ENCODE measurements around the gene LBP.

The LBP gene

DNA sequence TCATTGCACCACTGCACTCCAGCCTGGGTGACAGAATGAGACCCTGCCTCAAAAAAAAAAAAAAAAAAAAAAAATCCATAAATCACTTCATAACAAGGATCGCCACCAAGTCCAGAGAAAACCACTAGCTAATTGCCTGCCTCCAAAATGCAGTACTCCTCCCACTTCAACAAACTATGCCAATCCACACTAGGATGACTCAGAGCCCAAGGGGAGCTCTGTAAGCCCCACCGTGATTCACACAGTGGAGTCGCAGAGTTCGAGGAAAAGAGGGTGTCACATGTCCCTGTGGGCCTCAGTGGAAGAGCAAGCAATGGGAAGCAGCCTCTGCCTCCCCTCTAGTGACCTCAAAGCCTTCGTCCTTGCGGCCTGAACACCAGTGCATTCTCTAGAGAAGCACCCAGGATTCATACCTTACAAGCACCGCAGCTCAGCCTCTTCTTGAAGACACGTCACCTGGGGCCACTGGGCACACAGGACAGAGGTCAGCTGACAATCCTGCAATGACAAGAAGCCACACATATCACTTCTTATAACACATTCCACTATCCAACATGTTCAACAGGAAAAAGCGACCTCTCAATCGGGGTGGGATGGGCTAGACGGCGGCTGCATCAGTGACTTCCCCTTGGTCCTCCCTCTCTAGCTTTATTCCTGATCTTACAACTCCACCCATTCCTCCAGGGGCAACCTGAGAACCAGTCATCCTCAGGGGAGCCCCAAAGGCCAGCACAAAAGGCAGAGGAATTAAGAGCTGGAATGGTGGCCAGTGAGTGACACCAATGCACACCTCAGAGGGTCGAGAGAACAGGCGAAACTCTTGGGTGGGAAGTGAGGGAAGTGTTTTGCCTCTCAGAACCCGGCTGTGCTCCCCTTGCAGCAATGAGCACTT, 80.0 kb downstream of the LBP start:
- DNase-seq (ENCODE audit: low read depth), result no peak
- TF ChIP-seq, protein P1, sequence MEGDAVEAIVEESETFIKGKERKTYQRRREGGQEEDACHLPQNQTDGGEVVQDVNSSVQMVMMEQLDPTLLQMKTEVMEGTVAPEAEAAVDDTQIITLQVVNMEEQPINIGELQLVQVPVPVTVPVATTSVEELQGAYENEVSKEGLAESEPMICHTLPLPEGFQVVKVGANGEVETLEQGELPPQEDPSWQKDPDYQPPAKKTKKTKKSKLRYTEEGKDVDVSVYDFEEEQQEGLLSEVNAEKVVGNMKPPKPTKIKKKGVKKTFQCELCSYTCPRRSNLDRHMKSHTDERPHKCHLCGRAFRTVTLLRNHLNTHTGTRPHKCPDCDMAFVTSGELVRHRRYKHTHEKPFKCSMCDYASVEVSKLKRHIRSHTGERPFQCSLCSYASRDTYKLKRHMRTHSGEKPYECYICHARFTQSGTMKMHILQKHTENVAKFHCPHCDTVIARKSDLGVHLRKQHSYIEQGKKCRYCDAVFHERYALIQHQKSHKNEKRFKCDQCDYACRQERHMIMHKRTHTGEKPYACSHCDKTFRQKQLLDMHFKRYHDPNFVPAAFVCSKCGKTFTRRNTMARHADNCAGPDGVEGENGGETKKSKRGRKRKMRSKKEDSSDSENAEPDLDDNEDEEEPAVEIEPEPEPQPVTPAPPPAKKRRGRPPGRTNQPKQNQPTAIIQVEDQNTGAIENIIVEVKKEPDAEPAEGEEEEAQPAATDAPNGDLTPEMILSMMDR (IDR thresholded peaks at IDR 0.05; ENCODE audit: insufficient read depth, low read depth, low read length, missing control alignments), result no peak
- H3K4me3 ChIP-seq (ENCODE audit: low read depth, low read length), result no peak overlapping the region
